Endothelial cell (in vitro differentiated cells): Measurements from ENCODE around the gene MTCH2. TPM values are rescaled to one million over a fixed set of nuclear protein-coding genes. Genes with fewer than 3 reads are reported as not detected.

Experiments
- DNase-seq: peaks from one replicate; pipeline ENCODE4 v3.0.0; 2021; ENCODE audit warnings: low spot score
- H3K27ac Mint-ChIP-seq: one replicate; pipeline ENCODE4 v1.8.0; 2021; ENCODE audit warnings: mixed read lengths, inconsistent platforms; ENCODE audit not compliant: unreplicated experiment
- H3K27me3 Mint-ChIP-seq: one replicate; pipeline ENCODE4 v1.8.0; 2021; ENCODE audit warnings: mild to moderate bottlenecking, moderate library complexity, mixed read lengths, inconsistent platforms; ENCODE audit not compliant: unreplicated experiment
- H3K36me3 Mint-ChIP-seq: one replicate; pipeline ENCODE4 v1.8.0; 2021; ENCODE audit warnings: mild to moderate bottlenecking, low read depth, mixed read lengths, inconsistent platforms; ENCODE audit not compliant: unreplicated experiment
- H3K4me1 Mint-ChIP-seq: one replicate; pipeline ENCODE4 v1.8.0; 2021; ENCODE audit warnings: mild to moderate bottlenecking, mixed read lengths, inconsistent platforms; ENCODE audit not compliant: unreplicated experiment
- H3K4me3 Mint-ChIP-seq: one replicate; pipeline ENCODE4 v1.8.0; 2021; ENCODE audit warnings: mild to moderate bottlenecking, mixed read lengths, inconsistent platforms; ENCODE audit not compliant: unreplicated experiment
- H3K9me3 Mint-ChIP-seq: one replicate; pipeline ENCODE4 v1.8.0; 2021; ENCODE audit warnings: mixed read lengths, inconsistent platforms; ENCODE audit not compliant: unreplicated experiment
- total RNA-seq: library from RNA; stranded (reverse); fragmentation: NEBNext Ultra II Directional; extraction: Animal tissue kit (Norgen Biotek cat#: 25700); gene quantifications from one replicate; pipeline ENCODE4 v1.2.1, GENCODE V29; 2021; ENCODE audit not compliant: unreplicated experiment
- TF ChIP-seq, protein P1 (sequence below): fragments of 200-600 bp; sonication (generic); IDR thresholded peaks from one replicate; pipeline ENCODE4 v1.5.0; 2021; ENCODE audit warnings: antibody characterized with exemption; ENCODE audit not compliant: unreplicated experiment

MTCH2 gene
- total RNA-seq, 1 donor from 2014 or later = 109 TPM

DNA sequence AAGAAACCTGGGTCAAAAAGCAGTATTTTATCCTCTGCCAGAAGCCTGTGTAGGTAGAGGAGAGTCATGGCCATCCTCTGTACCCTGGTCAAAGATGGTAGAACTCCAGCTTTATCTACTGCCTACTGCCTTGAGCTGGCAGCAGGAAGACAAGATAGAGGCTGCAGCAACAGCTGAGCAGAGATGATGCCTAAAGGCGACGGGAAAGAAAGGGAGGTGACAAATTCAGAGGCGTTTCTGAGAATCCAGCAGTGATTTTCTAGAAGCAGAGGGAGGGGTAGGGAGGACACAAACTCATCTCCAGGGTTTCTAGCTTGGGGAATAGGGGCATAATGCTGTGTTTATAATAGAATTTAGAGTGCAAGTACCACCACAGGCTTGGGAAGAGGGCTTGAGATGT, 32.7 kb downstream of the MTCH2 start:
- Mint-ChIP-seq H3K9me3 (no peaks in the 10 kb centered on the region), H3K27ac (no peak overlapping the region), H3K36me3 (no peaks in the 10 kb centered on the region), H3K4me1 (peaks cover 6% of the 10 kb centered on the region), H3K27me3 (peaks cover 2% of the 10 kb centered on the region), H3K4me3 (no peak overlapping the region)
- TF ChIP-seq, protein P1, sequence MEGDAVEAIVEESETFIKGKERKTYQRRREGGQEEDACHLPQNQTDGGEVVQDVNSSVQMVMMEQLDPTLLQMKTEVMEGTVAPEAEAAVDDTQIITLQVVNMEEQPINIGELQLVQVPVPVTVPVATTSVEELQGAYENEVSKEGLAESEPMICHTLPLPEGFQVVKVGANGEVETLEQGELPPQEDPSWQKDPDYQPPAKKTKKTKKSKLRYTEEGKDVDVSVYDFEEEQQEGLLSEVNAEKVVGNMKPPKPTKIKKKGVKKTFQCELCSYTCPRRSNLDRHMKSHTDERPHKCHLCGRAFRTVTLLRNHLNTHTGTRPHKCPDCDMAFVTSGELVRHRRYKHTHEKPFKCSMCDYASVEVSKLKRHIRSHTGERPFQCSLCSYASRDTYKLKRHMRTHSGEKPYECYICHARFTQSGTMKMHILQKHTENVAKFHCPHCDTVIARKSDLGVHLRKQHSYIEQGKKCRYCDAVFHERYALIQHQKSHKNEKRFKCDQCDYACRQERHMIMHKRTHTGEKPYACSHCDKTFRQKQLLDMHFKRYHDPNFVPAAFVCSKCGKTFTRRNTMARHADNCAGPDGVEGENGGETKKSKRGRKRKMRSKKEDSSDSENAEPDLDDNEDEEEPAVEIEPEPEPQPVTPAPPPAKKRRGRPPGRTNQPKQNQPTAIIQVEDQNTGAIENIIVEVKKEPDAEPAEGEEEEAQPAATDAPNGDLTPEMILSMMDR = no peak
- DNase-seq = no peak

DNA sequence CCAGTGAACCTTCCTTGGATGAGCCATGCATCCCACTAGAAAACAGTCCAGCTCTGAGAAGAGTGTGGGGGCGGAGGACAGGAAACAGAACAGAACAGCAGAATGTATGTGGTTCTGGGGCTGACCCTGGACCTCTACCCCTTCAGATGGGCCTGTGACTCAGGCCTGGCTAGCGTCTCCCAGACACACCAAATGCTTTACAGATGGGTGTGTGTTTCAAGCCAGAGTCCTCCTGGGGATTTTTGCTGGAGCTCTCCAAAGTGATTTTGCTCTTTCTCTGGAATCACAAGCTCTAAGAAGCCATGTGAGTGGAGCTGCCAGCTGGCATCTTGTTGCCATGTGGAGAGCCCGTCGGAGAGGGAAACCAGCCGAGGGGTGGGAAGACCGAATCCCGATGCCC, 35.0 kb downstream of the MTCH2 start:
- H3K4me3 Mint-ChIP-seq = no peak overlapping the region

DNA sequence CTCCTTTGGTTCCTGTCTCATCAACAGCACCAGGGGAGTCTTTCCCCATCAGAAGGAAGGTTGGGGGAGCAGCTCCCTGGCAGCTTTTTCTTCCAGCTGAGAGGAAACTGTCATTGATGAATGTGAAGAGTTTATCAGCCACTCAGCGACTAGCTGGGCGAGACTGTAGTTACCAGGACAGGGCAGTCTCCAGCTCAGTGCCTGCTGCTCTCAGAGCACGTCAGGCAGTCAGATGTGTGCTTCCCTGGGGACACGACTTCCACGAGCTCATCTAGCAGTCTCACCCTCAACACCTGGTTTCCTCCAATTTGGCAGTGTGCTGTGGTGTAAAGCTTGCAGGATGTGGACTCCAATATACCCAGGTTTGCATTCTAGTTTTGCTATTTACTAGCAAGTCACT, 35.6 kb downstream of the MTCH2 start:
- no peak for DNase-seq
- peaks cover 5% of the 10 kb centered on the region for H3K4me1 Mint-ChIP-seq
- H3K36me3 Mint-ChIP-seq = no peaks in the 10 kb centered on the region
- no peak overlapping the region for H3K4me3 Mint-ChIP-seq
- TF ChIP-seq, protein P1 = no peak
- no peaks in the 10 kb centered on the region for H3K9me3 Mint-ChIP-seq
- H3K27me3 Mint-ChIP-seq = peaks cover 4% of the 10 kb centered on the region
- no peak overlapping the region for H3K27ac Mint-ChIP-seq

More for the DNA sequence above, 35.0 kb downstream of the MTCH2 start:
- Mint-ChIP-seq H3K27ac (no peak overlapping the region), H3K27me3 (peaks cover 2% of the 10 kb centered on the region), H3K36me3 (no peaks in the 10 kb centered on the region), H3K9me3 (no peaks in the 10 kb centered on the region), H3K4me1 (peaks cover 6% of the 10 kb centered on the region)
- no peak for DNase-seq
- TF ChIP-seq, protein P1 = no peak

DNA sequence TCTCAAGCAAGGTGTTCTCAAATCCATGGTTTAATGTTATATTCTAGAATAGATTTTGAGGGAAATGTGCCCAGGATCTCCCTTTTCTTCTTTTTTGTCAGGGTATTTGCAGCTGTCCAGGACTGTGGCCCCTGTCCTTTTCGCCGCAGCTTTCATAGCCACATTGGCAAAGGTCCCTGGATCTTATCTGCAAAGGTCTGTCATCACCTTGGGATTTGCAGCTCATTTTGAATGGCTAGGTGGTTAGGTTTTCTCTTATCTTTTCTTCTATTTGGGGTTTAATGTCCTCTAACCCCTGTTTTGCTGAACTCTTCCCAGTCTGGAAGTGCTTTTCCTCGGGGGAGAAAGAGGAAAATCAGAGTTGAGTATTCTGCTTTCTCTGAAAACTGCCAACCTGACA, 36.4 kb downstream of the MTCH2 start:
- Mint-ChIP-seq H3K4me1 (peaks cover 2% of the 10 kb centered on the region), H3K27ac (no peak overlapping the region), H3K27me3 (peaks cover 4% of the 10 kb centered on the region), H3K4me3 (no peak overlapping the region), H3K36me3 (no peaks in the 10 kb centered on the region), H3K9me3 (no peaks in the 10 kb centered on the region)
- TF ChIP-seq, protein P1 = no peak
- DNase-seq = no peak

DNA sequence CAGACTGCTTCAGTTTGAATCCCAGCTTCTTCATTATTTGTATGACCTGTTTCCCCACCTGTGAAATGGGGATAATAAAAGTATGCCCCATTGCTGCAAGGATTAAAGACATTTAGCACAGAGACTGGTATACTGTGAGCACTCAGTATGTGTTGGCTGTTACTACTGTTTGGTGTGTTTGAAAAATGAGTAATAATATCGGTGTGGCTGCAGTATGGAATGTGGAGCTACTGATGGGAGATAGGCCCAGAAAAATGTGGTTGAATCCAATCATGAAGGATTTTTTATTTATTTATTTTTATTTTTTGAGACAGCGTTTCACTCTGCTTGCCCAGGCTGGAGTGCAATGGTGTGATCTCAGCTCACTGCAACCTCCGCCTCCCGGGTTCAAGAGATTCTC, 39.1 kb downstream of the MTCH2 start:
- no peaks in the 10 kb centered on the region for H3K9me3 Mint-ChIP-seq
- no peak overlapping the region for H3K4me3 Mint-ChIP-seq
- H3K27me3 Mint-ChIP-seq = peaks cover 6% of the 10 kb centered on the region
- H3K4me1 Mint-ChIP-seq = peaks cover 8% of the 10 kb centered on the region
- DNase-seq = no peak
- no peak overlapping the region for H3K27ac Mint-ChIP-seq
- TF ChIP-seq, protein P1 = no peak
- H3K36me3 Mint-ChIP-seq = peaks cover 4% of the 10 kb centered on the region
